ENCODE results near the gene ATXN7. TPM values are rescaled to one million over a fixed set of nuclear protein-coding genes. Genes with fewer than 3 reads are reported as not detected.

Gene ATXN7
- total RNA-seq, 3 donors from 2014 or later (not counting 1 experiment from before 2014, with no cell fraction given) = 126 to 176 (median 146) TPM

GRCh38 chr3:63908081-63908736 is 44.5 kb downstream of the ATXN7 start:
- intact Hi-C loops (cut with micrococcal nuclease) = no loop called here
- no peak overlapping the region for H3K27ac ChIP-seq (ENCODE audit: low read length)
- 95% methylated on average over 2 of the region's 2 CpGs for WGBS (ENCODE audit: insufficient coverage)
- H3K36me3 Mint-ChIP-seq = no peaks in the 10 kb centered on the region
- H3K4me3 Mint-ChIP-seq = no peak overlapping the region
- H3K4me1 Mint-ChIP-seq = peaks cover 25 to 27% of the 10 kb centered on the region in 2 donors
- no peaks in the 10 kb centered on the region for H3K27me3 Mint-ChIP-seq (ENCODE audit: low read depth in 2 of 2)
- no peaks in the 10 kb centered on the region for H3K9me3 ChIP-seq (ENCODE audit: control insufficient read depth, insufficient read depth, low read length)
- H3K27me3 ChIP-seq (ENCODE audit: control insufficient read depth, insufficient read depth, low read length) = no peaks in the 10 kb centered on the region
- no peak for TF ChIP-seq CTCF (IDR thresholded peaks at IDR 0.05)
- no peak for ATAC-seq
- peaks cover 8% of the 10 kb centered on the region for H3K36me3 ChIP-seq (ENCODE audit: control insufficient read depth, insufficient read depth, low read length)
- H3K27ac Mint-ChIP-seq = peak overlapping the region; percentile 3 to 90
- DNase-seq = no peak
- H3K4me3 ChIP-seq (ENCODE audit: low read length) = no peak overlapping the region
- H3K9me3 Mint-ChIP-seq = no peaks in the 10 kb centered on the region
- H3K4me1 ChIP-seq (ENCODE audit: control insufficient read depth, insufficient read depth, low read length) = peaks cover 11% of the 10 kb centered on the region

DNA sequence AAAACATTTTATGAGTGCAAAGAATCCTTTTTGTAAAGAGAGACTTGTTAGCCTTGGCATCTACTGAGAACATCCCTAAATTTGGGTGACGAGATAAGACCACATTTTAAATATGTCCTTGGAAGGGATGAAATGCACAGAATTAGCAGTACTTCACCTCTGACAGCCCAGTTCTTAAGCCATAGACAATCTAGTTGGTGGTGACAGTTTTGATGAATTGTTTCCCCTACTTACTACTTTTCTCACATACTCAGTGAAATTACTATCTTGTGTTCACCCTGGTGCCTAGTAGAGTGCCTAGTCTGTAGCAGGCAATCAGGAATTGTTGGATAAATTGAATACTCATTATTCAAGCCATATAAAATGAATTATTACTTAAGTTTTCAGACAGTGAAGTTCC is 45.1 kb downstream of the ATXN7 start:
- no peak overlapping the region for H3K4me3 Mint-ChIP-seq
- DNase-seq (no peak), ATAC-seq (no peak)
- H3K27ac ChIP-seq (ENCODE audit: low read length) = no peak overlapping the region
- intact Hi-C loops (cut with micrococcal nuclease) = no loop called here
- no peaks in the 10 kb centered on the region for H3K27me3 Mint-ChIP-seq (ENCODE audit: low read depth in 2 of 2)
- H3K9me3 ChIP-seq (ENCODE audit: control insufficient read depth, insufficient read depth, low read length) = no peaks in the 10 kb centered on the region
- 100% methylated on average over 1 of the region's 1 CpG for WGBS (ENCODE audit: insufficient coverage)
- no peaks in the 10 kb centered on the region for H3K9me3 Mint-ChIP-seq
- peaks cover 8% of the 10 kb centered on the region for H3K36me3 ChIP-seq (ENCODE audit: control insufficient read depth, insufficient read depth, low read length)
- H3K36me3 Mint-ChIP-seq = no peaks in the 10 kb centered on the region
- H3K4me3 ChIP-seq (ENCODE audit: low read length) = no peak overlapping the region
- H3K27me3 ChIP-seq (ENCODE audit: control insufficient read depth, insufficient read depth, low read length) = no peaks in the 10 kb centered on the region
- TF ChIP-seq CTCF (IDR thresholded peaks at IDR 0.05) = no peak
- H3K4me1 Mint-ChIP-seq = peaks cover 29 to 33% of the 10 kb centered on the region in 2 donors
- H3K4me1 ChIP-seq (ENCODE audit: control insufficient read depth, insufficient read depth, low read length) = peaks cover 15% of the 10 kb centered on the region
- peak overlapping the region; percentile 3 to 90 for H3K27ac Mint-ChIP-seq

- H3K36me3 ChIP-seq (ENCODE audit: control insufficient read depth, insufficient read depth, low read length) = peaks cover 8% of the 10 kb centered on the region
- no peaks in the 10 kb centered on the region for H3K9me3 ChIP-seq (ENCODE audit: control insufficient read depth, insufficient read depth, low read length)
- peak overlapping the region in 1 of 2 donors; percentile 90 for H3K27ac Mint-ChIP-seq
- H3K4me3 Mint-ChIP-seq = no peak overlapping the region
- WGBS (ENCODE audit: insufficient coverage) = 94% methylated on average over 2 of the region's 2 CpGs
- no peak for ATAC-seq
- no peak overlapping the region for H3K27ac ChIP-seq (ENCODE audit: low read length)
- no peak for DNase-seq
- no peaks in the 10 kb centered on the region for H3K27me3 ChIP-seq (ENCODE audit: control insufficient read depth, insufficient read depth, low read length)
- H3K9me3 Mint-ChIP-seq = no peaks in the 10 kb centered on the region
- H3K4me1 Mint-ChIP-seq = peaks cover 36 to 40% of the 10 kb centered on the region in 2 donors
- no peak overlapping the region for H3K4me3 ChIP-seq (ENCODE audit: low read length)
- no peaks in the 10 kb centered on the region for H3K36me3 Mint-ChIP-seq
- peaks cover 15% of the 10 kb centered on the region for H3K4me1 ChIP-seq (ENCODE audit: control insufficient read depth, insufficient read depth, low read length)
- intact Hi-C loops (cut with micrococcal nuclease) = no loop called here
- no peaks in the 10 kb centered on the region for H3K27me3 Mint-ChIP-seq (ENCODE audit: low read depth in 2 of 2)
- no peak for TF ChIP-seq CTCF (IDR thresholded peaks at IDR 0.05)
Measured at GRCh38 chr3:63909431-63909830, 45.8 kb downstream of the ATXN7 start.

DNA sequence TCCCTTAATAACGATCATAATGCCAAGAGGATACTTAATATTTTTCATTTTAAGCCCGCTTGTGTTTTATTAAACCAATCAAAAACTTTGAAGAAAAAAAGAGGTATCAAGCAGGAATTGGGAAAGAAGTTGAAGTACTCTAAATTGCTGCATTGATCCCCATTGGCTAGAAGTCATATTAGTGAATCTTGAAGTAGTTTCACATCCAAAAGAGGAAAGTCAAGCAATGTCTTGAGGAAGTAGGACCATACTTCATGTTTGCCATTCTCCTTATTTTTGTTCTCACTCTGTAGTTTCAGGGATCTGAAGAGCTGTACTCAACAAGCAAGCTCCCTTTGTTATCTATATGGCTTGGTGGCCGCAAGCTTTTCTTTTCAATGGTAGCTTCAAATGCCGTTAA is 46.3 kb downstream of the ATXN7 start:
- no peak overlapping the region for H3K27ac ChIP-seq (ENCODE audit: low read length)
- no peaks in the 10 kb centered on the region for H3K9me3 ChIP-seq (ENCODE audit: control insufficient read depth, insufficient read depth, low read length)
- peak overlapping the region; percentile 90 to 96 for H3K27ac Mint-ChIP-seq
- peaks cover 5% of the 10 kb centered on the region for H3K36me3 ChIP-seq (ENCODE audit: control insufficient read depth, insufficient read depth, low read length)
- WGBS (ENCODE audit: insufficient coverage) = 95% methylated on average over 3 of the region's 4 CpGs
- peaks cover 37 to 43% of the 10 kb centered on the region in 2 donors for H3K4me1 Mint-ChIP-seq
- TF ChIP-seq CTCF (IDR thresholded peaks at IDR 0.05) = no peak
- no peaks in the 10 kb centered on the region for H3K27me3 Mint-ChIP-seq (ENCODE audit: low read depth in 2 of 2)
- H3K9me3 Mint-ChIP-seq = no peaks in the 10 kb centered on the region
- intact Hi-C loops (cut with micrococcal nuclease) = loop anchor here (2.0 to 5.0 kb wide), 4 partner anchors 25 to 112 kb away; partner anchors contain the start of gene PSMD6
- H3K36me3 Mint-ChIP-seq = no peaks in the 10 kb centered on the region
- H3K4me1 ChIP-seq (ENCODE audit: control insufficient read depth, insufficient read depth, low read length) = peaks cover 15% of the 10 kb centered on the region
- no peaks in the 10 kb centered on the region for H3K27me3 ChIP-seq (ENCODE audit: control insufficient read depth, insufficient read depth, low read length)
- ATAC-seq (no peak), DNase-seq (no peak)
- peak overlapping the region; percentile 92 for H3K4me3 Mint-ChIP-seq
- H3K4me3 ChIP-seq (ENCODE audit: low read length) = no peak overlapping the region

All from natural killer cell (primary cell).